ENCODE measurements around the gene CCR6.
"Not testable (repeated sequence)": the region's sequence is repeated elsewhere in the genome, so short reads cannot be mapped to it uniquely, and the experiment has no call there.

CCR6 gene

DNA sequence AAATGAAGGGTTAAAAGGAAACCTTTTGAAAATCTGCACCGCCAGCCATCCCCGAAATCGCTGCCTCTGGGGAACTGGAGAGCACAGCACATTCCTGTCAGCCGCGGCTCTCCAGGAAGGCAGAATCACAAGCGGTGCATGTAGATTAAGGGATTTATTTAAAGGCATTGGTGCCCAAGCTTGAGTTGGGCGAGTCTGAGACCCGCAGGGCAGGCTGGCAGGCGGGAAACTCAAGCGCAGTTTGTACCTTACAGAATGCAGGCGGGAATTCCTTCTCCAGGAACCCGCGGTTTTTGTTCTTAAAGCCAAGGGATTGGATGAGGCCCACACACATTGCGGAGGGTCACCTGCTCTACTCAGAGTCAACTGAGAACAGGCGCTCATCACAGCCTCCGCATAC, 24.1 kb downstream of the CCR6 start:
- DNase-seq = no peak

DNA sequence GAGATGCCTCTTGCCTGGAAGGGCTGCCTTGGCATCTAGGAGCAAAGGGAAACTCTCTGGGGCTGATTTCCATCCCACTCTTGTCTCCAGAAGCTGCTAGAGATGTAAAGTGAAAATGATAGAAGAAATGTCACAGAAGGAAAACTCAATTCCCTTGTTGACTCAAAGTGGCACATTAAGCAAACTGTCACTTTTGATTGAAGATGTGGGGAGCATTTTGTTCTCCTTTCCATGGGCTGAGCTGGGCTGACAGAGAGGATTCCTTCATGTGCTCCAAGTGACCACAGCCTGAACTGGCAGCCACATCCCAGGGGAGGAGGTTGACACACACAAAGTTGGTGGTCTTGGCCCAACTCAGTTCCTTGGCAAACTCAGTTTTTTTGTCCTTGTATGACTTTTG, 25.1 kb downstream of the CCR6 start:
- DNase-seq = no peak

DNA sequence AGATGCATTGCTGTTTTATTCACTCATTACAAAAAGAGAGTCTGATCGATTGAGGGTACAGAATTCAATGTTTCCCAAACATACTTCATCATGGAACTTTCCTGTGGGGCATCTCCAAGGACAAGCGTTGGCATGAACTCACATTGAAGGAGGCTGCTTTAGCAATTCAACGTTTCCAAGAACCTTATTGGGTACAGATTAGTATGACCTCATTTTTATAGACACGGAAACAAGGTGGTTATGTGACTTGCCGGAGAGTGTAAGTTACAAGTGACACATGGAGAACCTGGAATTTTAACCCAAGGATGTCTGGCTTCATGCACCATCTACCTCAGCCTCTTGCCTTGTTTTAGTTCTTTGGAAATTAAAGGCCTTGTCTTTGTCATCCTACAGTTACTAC, 26.1 kb downstream of the CCR6 start:
- no peak for DNase-seq

DNA sequence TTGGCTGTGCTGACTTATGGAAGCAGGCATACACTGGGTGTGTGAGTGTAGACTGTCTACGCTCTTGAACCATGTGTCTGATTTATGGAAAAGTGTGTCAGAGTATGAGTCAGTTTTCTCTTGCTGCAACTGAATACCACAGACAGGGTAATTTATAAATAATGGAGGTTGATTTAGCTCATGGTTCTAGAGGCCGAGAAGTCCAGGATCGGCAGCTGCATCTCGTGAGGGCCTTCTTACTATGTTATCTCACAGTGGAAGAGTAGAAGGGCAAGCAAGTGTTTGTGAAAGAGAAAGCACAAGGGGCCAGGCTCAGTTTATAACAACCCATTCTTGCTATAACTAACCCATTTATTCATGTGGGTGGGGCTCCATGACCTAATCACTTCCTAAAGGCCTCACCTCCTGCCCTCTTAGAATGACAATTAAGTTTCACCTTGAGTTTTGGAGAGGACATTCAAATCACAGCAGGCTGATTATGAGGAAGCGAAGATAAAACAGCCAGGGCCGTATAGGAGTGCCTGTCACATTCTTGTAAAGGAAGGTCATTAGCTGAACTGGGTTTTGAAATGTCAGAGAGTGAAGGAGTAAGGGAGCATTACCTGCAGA, 28.1 kb downstream of the CCR6 start:
- DNase-seq = no peak

DNA sequence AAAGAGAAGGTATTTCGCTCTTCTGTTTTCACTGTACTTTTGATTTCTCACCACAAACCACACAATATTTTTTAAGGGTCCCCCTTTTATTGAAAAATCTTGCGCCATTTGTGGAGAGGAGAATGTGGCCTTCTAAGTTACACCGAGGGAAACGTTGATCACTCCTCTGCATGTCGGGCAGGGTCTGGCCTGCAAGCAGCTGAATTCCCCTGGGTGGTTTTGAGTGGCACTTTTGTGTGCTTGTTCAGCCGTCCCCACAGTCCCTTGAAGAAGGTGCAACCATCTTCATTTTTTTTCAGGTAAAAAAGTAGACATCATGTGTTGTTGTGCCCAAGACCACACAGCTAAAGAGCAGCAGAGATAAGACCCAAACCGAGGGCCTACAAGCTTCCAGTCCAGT, 28.8 kb downstream of the CCR6 start:
- no peak for DNase-seq

DNA sequence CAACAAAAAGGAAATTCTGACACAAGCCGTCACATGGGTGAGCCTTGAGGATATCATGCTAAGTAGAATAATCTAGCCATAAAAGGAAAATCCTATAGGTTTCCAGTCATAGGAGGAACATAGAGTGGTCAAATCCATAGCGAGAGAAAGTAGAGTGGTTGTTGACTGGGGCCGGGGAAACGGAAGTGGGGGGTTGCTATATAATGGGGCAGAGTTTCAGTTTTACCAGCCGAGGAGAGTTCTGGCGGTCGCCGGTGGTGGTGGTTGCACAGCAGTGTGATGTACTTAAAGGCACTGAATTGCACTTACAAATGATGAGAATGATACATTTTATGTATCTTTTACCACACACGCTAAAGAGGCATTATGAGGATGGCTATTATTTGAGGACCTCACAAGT, 30.0 kb downstream of the CCR6 start:
- no peak for DNase-seq

DNA sequence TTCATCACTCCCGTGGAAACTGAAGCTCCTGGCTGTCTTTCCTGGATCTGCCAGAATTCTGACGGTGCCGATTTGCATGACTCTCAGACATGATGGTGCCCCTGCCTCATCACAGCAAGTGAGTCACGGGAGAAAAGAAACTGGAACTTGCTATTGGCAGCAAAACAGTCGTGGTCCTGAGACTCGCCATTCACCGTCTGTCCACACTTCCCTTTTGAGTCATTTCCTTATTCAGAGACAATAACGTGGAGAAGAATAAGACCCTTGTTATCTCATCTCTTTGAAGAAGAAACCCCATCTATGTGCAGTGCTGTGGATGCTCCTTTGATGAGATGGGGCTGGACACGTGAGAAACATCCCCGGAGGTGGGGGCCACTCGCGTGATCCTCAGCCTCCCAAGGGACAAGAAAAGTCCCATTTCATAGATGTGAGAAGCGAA, 30.6 kb downstream of the CCR6 start:
- no peak for DNase-seq

DNA sequence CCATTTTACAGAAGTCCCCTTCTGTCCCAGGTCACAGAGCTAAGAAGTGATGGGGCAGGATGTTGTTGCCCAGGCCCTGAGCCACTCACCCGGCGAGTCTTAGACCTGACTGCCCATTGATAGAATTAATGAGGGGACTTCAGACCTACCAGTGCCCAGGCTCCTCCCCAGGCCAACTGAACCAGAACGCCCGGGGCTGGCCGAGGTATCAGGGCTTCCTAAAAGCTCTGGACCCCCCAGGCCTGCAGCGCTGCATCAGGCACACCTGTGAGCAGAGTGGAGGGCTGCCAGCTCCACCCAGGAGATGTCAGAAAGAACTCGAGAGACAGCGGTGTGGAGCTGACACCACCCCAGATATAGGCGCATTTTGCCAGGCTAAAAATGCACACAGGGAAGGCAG, 31.4 kb downstream of the CCR6 start:
- DNase-seq = no peak

DNA sequence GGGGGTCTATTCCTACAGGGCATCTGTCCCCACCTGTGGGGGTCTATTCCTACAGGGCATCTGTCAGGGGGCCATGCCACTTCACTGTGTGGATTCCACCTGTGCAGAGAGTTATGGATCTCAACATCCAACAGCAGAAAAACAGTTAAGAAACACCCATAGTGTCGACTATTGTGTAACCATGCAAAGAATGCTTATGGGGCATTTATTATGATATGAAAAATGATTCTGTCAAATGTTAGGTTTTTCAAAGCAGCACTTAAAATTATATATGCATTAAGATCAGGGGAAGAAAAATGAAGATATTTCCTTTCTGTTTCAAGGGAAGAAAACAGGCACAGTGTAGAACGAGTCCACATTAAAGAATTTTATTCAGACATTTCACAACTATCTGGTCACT, 32.0 kb downstream of the CCR6 start:
- no peak for DNase-seq

DNA sequence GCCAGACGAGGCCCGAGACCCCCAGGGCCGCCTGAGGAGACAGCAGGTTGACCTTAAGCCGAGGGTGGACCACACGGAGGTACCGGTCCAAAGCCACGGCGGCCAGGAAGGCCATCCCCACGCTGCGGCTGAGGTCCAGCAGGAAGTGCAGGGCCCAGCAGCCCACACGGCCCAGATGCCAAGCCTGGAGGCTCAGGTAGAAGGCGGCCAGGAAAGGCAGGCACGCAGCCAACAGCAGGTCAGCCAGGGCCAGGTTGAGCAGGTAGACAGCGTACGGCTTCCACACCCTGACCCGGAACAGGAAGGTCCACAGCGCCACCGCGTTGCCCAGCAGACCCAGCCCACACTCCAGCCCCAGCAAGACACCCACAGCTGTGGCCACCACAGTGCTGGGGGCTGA, 34.5 kb downstream of the CCR6 start:
- DNase-seq = no peak

DNA sequence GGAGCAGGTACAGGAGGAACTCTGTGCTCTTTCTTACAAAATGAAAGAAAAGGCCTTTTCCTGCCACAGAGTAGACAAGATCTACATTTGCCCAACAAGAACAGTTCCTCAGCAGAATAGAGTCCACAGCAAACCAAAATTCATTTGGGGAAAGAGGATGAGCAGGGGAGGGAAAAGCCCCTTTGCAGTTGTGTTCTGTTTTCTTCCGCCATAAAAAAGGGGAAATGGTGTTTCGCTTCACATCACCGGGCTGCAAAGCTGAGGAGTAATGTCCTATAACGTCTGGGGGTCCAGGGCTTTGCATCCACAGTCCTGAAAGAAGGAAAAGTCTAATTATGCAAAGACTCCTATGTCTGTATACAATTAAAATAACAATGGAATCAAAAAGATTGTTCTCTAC, 35.0 kb downstream of the CCR6 start, which contains the start of gene GPR31:
Gene GPR31 (minus strand): TSS at position 118 of the 400 bp plus-strand sequence. CDS start 149 bp downstream, outside the sequence.
- no peak for DNase-seq

DNA sequence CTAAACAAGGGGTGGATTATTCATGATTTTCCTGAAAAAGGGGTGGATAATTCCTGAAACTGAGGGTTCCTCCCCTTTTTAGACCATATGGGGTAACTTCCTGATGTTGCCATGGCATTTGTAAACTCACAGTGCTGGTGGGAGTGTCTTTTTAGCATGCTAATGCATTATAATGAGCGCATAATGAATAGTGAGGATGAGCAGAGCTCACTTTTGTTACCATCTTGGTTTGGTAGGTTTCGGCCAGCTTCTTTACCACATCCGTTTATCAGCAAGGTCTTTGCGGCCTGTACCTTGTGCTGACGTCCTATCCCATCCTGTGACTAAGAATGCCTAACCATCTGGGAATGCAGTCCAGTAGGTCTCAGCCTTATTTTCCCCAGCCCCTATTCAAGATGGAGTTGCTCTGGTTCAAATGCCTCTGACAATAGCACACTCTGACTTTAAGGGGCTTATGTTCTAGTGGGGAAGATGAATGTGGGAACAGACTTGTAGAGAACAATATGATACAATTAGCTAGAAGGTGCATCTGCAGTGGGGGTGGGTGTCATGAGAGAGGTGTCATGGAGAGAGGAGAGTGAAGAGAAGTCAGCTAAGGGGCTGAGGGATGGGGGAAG, 39.1 kb downstream of the CCR6 start:
- no peak for DNase-seq

DNA sequence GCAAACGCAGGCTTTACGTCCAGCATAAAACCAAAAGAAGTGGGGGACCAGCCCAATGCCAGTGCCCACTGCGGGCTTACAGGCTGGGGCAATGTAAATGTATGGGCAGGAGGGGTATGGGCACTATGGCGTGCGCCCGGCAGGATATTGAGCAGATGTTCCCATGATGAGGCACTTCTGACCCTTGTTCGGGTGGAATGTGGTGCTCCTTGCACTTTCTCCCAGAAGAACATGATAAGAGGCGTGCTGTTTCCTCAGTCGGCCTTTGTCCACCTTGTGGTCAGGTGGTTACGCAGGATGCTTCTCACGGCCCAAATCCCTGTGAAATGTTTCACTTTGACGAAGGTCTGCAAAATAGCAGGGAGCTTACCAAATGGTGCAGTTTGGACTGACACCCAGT, 39.7 kb downstream of the CCR6 start:
- DNase-seq = no peak

DNA sequence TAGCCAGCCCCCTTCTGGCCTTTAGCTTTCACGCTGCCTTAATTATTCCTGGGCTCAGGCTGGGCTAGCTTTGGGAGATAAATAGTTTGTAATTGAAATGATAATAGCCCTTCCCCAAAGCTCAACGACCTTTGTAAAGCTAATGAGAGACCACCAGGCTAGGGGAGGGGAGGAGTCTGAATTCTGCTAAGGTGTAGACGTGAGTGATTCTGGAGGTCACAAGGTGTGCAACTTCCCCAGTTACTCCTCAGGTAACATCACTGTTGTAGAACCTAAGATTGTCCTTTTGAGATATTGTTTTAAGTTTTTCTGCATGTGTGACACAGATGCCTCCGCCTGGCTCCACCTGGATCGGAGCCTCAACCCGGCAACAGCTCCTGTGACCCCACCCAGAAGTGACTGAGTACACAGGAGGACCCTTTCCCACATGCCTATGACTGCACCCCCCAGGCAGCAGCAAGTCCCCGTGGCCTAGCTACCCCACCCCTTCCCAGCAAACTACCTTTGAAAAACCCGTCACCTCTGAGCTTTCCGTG, 40.6 kb downstream of the CCR6 start:
- no peak for DNase-seq

DNA sequence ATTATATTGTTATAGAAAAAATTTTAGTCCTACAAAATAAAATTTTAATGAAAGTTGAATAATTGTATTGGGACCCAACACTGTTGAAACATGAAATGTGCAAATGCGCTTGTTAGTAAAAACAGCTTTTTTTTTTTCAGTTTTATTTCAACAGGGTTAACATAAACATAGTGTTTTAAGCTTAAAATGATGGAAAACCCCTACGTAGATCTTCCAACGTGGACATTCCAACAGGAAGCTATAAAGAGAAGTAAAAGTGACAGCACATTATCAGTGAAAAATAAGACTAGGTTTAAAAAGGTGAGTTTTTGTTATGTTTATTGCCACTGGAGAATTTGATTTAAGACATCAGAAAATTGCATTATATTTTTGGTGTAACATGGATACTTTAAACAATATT, 41.4 kb downstream of the CCR6 start:
- no peak for DNase-seq

DNA sequence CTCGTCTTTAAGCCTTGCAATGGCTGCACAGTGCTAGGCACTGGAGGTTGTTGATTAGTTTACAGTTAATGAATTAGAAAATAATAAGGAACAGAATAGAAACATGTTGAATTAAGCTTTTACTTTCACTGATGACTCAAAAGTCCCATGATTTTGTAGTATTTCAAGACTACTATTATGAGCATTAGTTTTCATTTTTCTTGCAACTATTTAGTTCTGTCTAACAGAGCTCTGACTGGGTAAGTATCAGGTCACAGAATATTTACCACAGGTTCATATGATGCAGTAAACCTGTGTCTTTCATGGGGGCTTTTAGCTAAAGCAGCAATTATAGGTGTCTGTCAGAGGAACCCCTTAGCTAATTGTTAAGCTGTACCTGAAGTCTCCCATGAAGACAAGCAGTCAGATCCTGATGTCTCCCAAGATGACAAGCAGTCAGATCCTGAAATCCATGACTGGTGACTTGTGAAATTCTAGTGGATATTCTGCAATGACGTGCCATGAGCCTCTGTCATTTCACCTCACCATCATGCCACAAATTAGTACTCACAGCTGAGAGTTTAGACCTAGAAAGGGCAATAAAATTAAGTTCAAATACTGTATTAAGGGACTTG, 43.1 kb downstream of the CCR6 start:
- DNase-seq = no peak

DNA sequence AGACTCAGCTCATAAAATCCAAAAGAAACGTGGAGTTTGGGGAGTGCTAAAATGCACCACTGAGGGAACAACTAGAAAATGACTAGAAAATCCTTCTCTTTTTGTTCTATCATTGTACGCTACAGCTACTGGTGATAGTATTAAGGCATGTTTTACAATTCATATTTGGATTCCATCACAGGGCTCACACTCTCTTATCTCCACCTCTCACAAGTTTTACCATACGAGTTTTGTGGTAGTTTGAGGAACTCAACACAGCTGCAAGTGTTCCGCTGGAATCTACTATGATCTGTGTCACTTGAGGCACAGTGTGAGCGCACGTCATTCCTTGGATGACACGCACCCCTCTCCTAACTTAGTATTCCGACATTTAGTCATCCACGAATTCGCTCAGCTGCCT, 44.8 kb downstream of the CCR6 start:
- DNase-seq = not testable (repeated sequence)

DNA sequence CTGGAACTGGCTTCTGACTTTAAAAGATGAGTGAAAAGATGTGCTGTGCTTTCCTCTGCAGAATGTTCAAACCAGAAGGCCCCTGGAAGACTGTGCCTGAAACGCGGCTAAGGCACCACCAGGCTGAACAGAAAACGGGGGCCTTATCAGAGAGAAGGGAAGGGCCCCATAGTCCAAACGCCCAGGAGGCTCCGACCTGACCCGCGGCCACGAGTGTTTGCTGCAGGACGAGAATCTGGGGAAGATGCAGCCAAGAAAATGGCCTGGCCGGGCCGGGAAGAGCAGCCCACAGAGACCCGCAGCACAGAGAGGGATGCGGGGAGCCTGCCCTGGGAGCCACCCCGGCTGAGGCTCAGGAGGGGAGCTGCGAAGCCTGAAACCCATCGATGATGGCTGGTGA, 45.4 kb downstream of the CCR6 start:
- DNase-seq = not testable (repeated sequence)

DNA sequence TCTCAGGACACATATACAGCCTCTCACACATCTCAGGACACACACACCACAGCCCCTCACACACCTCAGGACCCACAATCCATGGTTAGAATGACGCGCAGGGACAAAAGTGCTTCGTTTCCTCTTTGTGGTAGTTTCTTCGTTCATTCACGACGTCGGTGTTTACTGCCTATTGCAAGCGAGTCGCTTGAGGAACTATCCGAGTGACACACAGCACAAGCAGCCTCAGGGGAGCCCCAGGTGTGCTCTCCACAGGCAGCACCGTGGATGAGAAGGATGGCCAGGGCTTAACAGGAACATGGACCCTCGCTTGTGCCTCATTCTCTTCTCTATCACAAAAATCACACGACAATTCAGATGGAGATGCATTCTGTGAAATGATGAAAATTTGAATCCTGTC, 47.0 kb downstream of the CCR6 start:
- DNase-seq = not testable (repeated sequence)

DNA sequence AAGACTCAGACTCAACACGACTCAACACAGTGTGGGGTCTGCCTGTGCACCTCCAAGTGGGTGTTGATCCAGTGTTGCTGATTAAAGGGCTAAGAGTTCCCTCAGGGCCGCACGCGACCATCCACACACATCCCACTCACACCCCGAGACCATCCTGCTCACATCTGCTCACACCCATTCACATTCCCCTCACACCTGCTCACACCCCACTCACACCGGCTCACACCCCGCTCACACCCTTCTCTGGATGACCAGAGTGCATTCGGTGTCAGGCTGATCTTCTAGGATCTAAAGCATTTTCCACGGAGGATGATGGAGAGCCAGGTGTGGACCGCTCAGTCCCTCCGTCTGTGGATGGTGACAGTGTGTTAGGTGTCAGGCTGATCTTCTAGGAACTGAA, 48.4 kb downstream of the CCR6 start:
- not testable (repeated sequence) for DNase-seq

DNA sequence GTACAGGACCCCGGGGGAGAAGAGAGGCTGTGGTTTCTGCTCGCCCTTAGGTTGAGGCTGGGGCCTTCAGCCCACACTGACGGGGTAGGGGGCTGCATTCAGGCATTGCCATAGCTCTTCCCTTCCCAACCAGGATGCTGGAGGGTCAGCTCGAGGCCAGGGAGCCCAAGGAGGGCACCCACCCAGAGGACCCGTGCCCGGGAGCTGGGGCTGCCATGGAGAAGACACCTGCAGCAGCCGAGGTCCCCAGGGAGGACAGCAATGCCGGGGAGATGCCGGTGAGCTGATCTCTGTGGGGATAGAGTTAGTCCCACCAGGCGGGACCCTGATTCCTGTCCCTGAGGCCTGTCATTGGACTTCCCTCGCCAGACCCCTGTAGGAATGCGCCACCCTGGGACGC, 49.1 kb downstream of the CCR6 start:
- not testable (repeated sequence) for DNase-seq

DNA sequence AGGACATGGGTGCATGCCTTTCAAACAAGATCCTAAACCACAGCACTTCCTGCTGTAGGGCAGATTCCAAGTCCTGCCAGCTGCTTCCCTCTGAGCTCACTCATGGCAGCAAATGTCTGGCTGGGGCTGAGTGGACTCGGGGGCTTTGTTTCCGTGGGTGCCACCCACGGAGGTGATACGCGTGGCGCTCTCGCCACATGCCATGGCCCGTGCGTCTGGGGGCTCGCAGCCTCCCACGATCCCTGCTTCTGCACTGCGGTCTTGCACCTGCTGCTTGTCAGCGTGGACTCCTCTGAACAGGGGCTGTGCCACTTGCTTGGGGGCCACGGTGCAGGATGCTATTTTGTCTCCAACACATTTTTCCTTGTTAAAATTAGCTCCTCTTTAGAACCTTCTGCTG, 54.4 kb downstream of the CCR6 start:
- DNase-seq = not testable (repeated sequence)

DNA sequence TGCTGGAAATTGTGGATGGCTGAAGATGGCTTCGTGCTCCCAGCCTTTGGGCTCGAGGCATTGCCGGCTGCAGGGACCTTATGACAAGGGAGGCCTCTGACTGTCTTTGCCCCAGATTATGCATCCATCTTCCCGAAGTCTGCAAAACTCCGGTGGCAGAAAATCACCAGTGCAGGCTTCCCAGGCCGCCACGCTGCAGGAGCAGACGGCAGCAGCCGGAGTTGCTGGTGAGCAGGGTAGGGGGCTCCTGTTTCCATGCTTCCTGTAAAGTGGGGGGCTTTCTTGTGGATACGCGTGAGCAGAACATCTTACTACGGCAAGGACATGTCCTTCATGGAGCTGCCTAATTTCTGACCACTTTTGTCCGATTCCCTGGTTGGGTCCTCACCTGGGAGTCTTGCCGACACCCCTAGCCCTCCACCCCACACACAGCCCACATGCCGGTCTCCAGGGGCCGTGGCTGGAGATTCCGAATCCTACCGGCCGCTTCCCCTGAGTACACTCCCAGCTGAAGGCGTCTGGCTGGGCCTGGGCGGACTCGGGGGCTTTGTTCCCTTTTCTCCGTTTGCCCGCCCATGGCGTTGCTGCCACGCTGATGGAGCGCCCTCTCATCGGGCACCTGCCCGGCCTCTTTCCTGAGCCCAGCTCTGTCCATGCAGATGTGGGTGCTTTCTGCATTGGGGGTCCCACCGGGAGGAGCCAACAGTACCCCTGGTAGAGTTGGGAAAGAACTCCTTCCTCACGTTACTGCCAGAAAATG, 56.2 kb downstream of the CCR6 start:
- DNase-seq = not testable (repeated sequence)

DNA sequence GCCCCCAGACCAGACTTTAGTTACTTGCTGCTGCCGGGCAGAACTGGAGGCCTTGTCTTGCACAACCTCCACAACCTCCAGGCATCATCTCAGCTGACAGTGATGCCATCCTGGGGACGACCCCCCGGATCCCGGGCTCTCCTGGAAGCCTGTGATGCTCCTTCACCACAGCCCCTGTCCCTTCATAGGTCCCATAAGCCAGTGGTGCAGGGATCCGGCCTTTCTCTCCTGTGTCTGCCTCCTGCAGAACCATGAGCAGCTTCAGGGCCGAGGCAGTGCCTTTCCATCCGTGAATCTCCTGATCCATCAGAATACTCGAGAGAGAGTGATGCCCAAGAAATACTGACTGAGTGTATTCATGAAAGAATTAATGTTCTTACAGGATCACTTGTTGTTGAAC, 57.2 kb downstream of the CCR6 start:
- not testable (repeated sequence) for DNase-seq

All from activated CD8-positive, alpha-beta memory T cell treated with anti-CD3 and anti-CD28 coated beads for 24 hours (primary cell).